ENCODE measurements around the gene UBE2J2. TPM values are rescaled to one million over a fixed set of nuclear protein-coding genes. Genes with fewer than 3 reads are reported as not detected.

Gene UBE2J2
- total and polyA plus RNA-seq, 2 of the 13 experiments (the other 11 are each of a cell fraction or from before 2014, with no cell fraction given): 25.4 to 29.4 TPM

- TF ChIP-seq ZNF501 (CRISPR knock-in tag; IDR thresholded peaks at IDR 0.05) (peak; percentile 19; the same call in 1 of the 2 replicates), BCL6 (CRISPR knock-in tag; IDR thresholded peaks at IDR 0.05) (no peak), LCORL (IDR thresholded peaks at IDR 0.05) (no peak), LCORL (CRISPR knock-in tag; IDR thresholded peaks at IDR 0.05) (0 out of 2 replicates have a peak, but pooled peaks have one; percentile 65), AGO2 (optimal IDR thresholded peaks at IDR 0.05; ENCODE audit: low read depth, low read length) (peak; percentile 88), ZNF589 (CRISPR knock-in tag; conservative IDR thresholded peaks at IDR 0.05) (0 out of 2 replicates have a peak, but pooled peaks have one; percentile 41), SMYD3 (CRISPR knock-in tag; IDR thresholded peaks at IDR 0.05) (no peak), SP1 (IDR thresholded peaks at IDR 0.05) (no peak), SP1 (CRISPR knock-in tag; IDR thresholded peaks at IDR 0.05) (no peak), ZNF7 (CRISPR knock-in tag; IDR thresholded peaks at IDR 0.05) (no peak), HIC2 (CRISPR knock-in tag; IDR thresholded peaks at IDR 0.05; ENCODE audit: low read depth) (0 out of 2 replicates have a peak, but pooled peaks have one; percentile 35), FOSL2 (CRISPR knock-in tag; IDR thresholded peaks at IDR 0.05) (peak; percentile 15; the same call in 1 of the 2 replicates), ZBTB38 (CRISPR knock-in tag; IDR thresholded peaks at IDR 0.05) (peak; percentile 84), PITX1 (CRISPR knock-in tag; IDR thresholded peaks at IDR 0.05) (peak; percentile 30; the same call in 1 of the 2 replicates), ZNF792 (CRISPR knock-in tag; IDR thresholded peaks at IDR 0.05) (no peak), RAD21 (CRISPR knock-in tag; IDR thresholded peaks at IDR 0.05) (peak; percentile 79; the same call in 1 of the 2 replicates), HNF4G (IDR thresholded peaks at IDR 0.05; ENCODE audit: borderline replicate concordance, low read depth, low read length) (no peak), HNF4G (CRISPR knock-in tag; IDR thresholded peaks at IDR 0.05; ENCODE audit: borderline replicate concordance, low read depth) (no peak), ISL2 (CRISPR knock-in tag; IDR thresholded peaks at IDR 0.05) (no peak), MED8 (CRISPR knock-in tag; IDR thresholded peaks at IDR 0.05; ENCODE audit: insufficient replicate concordance) (no peak), TFAP4 (IDR thresholded peaks at IDR 0.05; ENCODE audit: borderline replicate concordance, low read depth) (no peak), WIZ (CRISPR knock-in tag; IDR thresholded peaks at IDR 0.05) (no peak), STAG1 (CRISPR knock-in tag; IDR thresholded peaks at IDR 0.05) (peak; percentile 86), MTERF4 (CRISPR knock-in tag; IDR thresholded peaks at IDR 0.05) (no peak)
- TF ChIP-seq, protein P1, sequence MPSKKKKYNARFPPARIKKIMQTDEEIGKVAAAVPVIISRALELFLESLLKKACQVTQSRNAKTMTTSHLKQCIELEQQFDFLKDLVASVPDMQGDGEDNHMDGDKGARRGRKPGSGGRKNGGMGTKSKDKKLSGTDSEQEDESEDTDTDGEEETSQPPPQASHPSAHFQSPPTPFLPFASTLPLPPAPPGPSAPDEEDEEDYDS (CRISPR knock-in tag; IDR thresholded peaks at IDR 0.05): no peak
- TF ChIP-seq, protein P2, sequence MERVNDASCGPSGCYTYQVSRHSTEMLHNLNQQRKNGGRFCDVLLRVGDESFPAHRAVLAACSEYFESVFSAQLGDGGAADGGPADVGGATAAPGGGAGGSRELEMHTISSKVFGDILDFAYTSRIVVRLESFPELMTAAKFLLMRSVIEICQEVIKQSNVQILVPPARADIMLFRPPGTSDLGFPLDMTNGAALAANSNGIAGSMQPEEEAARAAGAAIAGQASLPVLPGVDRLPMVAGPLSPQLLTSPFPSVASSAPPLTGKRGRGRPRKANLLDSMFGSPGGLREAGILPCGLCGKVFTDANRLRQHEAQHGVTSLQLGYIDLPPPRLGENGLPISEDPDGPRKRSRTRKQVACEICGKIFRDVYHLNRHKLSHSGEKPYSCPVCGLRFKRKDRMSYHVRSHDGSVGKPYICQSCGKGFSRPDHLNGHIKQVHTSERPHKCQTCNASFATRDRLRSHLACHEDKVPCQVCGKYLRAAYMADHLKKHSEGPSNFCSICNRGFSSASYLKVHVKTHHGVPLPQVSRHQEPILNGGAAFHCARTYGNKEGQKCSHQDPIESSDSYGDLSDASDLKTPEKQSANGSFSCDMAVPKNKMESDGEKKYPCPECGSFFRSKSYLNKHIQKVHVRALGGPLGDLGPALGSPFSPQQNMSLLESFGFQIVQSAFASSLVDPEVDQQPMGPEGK (CRISPR knock-in tag; IDR thresholded peaks at IDR 0.05): peak; percentile 66
These were observed 18.1 kb upstream of the UBE2J2 start (continued) for GRCh38 chr1:1291548-1292441.

All from HepG2 (cell line).